COLO829 (cell line): Measurements from ENCODE around the gene HTR2C.
"Not testable (repeated sequence)": the region's sequence is repeated elsewhere in the genome, so short reads cannot be mapped to it uniquely, and the experiment has no call there.

Experiments used
- DNase-seq: peaks from one replicate; pipeline ENCODE4 v3.0.0; 2012; ENCODE audit warnings: low spot score

HTR2C gene

GRCh38 chrX:114715096-114715495 lies 131.2 kb downstream of the HTR2C start:
- DNase-seq, result no peak

GRCh38 chrX:114717921-114718320 lies 134.0 kb downstream of the HTR2C start:
- DNase-seq, result no peak

GRCh38 chrX:114766541-114766940 lies 182.7 kb downstream of the HTR2C start:
- no peak for DNase-seq

GRCh38 chrX:114774691-114775090 lies 190.8 kb downstream of the HTR2C start:
- no peak for DNase-seq

GRCh38 chrX:114782925-114783324 lies 199.0 kb downstream of the HTR2C start:
- no peak for DNase-seq

GRCh38 chrX:114787061-114787460 lies 203.2 kb downstream of the HTR2C start:
- DNase-seq, result no peak

GRCh38 chrX:114797494-114797893 lies 213.6 kb downstream of the HTR2C start:
- DNase-seq, result peak; percentile 1

GRCh38 chrX:114798907-114799306 lies 215.0 kb downstream of the HTR2C start:
- peak; percentile 15 for DNase-seq

GRCh38 chrX:114800719-114801118 lies 216.8 kb downstream of the HTR2C start:
- DNase-seq, result no peak

GRCh38 chrX:114819509-114819908 lies 235.6 kb downstream of the HTR2C start:
- no peak for DNase-seq

- DNase-seq, result no peak
Measured at GRCh38 chrX:114841051-114841450, 257.2 kb downstream of the HTR2C start.

- peak; percentile 50 for DNase-seq
Measured at GRCh38 chrX:114842181-114842580, 258.3 kb downstream of the HTR2C start.

- DNase-seq, result no peak
Measured at GRCh38 chrX:114889481-114889880, 305.6 kb downstream of the HTR2C start.

GRCh38 chrX:114903618-114904017 lies 319.7 kb downstream of the HTR2C start:
- DNase-seq, result no peak

- no peak for DNase-seq
Measured at GRCh38 chrX:114905251-114905650, 321.4 kb downstream of the HTR2C start.

- DNase-seq, result no peak
Measured at GRCh38 chrX:114906984-114907510, 323.2 kb downstream of the HTR2C start.

- no peak for DNase-seq
Measured at GRCh38 chrX:114924423-114924822, 340.5 kb downstream of the HTR2C start.

GRCh38 chrX:114924856-114925255 lies 341.0 kb downstream of the HTR2C start:
- no peak for DNase-seq

- peak; percentile 16 for DNase-seq
Measured at GRCh38 chrX:114930227-114930626, 346.3 kb downstream of the HTR2C start.

- DNase-seq, result no peak
Measured at GRCh38 chrX:114932550-114932949, 348.7 kb downstream of the HTR2C start.

GRCh38 chrX:114933291-114933690 lies 349.4 kb downstream of the HTR2C start:
- not testable (repeated sequence) for DNase-seq

- not testable (repeated sequence) for DNase-seq
Measured at GRCh38 chrX:114937090-114937489, 353.2 kb downstream of the HTR2C start.

- no peak for DNase-seq
Measured at GRCh38 chrX:114952696-114953095, 368.8 kb downstream of the HTR2C start.
